RPMI8226 (cell line): ENCODE measurements around the gene ELAVL3.

ENCODE experiments used
- DNase-seq: peaks from one replicate; pipeline ENCODE4 v3.0.0-alpha.2; 2015

The ELAVL3 gene

GRCh38 chr19:11405846-11406643 is 74.8 kb downstream of the ELAVL3 start:
- peak; percentile 39 for DNase-seq

- no peak for DNase-seq
Observed at GRCh38 chr19:11404588-11405222, 76.1 kb downstream of the ELAVL3 start.

DNA sequence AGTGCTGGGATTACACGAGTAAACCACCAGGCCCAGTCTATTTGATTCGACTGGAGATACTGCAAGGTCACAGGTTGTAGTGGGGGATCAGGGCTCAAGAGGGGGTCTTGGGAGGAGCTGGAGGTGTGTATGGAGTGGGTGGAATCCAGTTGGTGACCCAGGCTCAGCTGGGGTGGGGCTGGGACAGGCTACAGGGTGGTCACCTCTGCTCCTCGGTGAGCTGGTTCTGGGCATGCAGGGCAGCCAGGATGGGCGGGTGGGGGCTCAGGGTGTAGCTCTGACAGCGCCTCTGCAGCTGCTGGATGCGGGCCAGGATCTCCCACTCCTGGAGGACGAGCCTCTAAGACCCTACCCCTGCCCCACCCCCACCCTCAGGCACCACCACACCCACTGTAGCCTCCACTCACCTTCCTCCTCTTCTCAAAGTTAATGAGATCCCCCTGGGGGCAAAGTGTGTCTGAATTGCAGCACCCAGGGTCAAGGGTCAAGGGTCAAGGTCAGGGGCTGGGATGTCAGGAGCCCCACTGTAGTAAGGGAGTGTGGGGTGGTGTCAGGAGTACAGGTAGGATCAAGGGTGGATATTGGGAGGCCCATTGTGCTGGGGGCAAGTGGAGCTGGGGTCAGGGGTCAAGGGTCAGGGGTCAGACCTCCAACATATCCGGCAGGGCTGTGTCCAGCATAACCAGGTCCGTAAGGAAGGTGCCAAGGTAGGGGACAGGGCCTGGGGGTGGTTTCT is 78.9 kb downstream of the ELAVL3 start:
- peak; percentile 1 for DNase-seq
